GM21515 (cell line): Measurements from ENCODE around the gene POLR3G.

Experiments used
- ATAC-seq: cut with Tn5 transposase; IDR thresholded peaks from one replicate; pipeline ENCODE4 v1.9.1; 2021; ENCODE audit not compliant: unreplicated experiment

Gene POLR3G

GRCh38 chr5:90474235-90475107 is at the start of gene POLR3G, which contains the start of gene MBLAC2:
TSS of gene POLR3G (plus strand) at chr5:90474864. CDS start at chr5:90485568, 10,704 bp downstream.
TSS of gene MBLAC2 (minus strand) at chr5:90474771. CDS start at chr5:90474292, 479 bp downstream.
- ATAC-seq, result peak; percentile 87

- ATAC-seq, result peak; percentile 73
These were observed 40.4 kb upstream of the POLR3G start for GRCh38 chr5:90434116-90434714.

GRCh38 chr5:90437663-90438062 is 37.0 kb upstream of the POLR3G start:
- no peak for ATAC-seq

GRCh38 chr5:90438100-90438499 is 36.6 kb upstream of the POLR3G start:
- no peak for ATAC-seq

GRCh38 chr5:90440644-90441043 is 34.0 kb upstream of the POLR3G start:
- no peak for ATAC-seq

GRCh38 chr5:90446961-90447360 is 27.7 kb upstream of the POLR3G start:
- no peak for ATAC-seq

- no peak for ATAC-seq
These were observed 13.4 kb upstream of the POLR3G start for GRCh38 chr5:90461288-90461687.

- peak; percentile 9 for ATAC-seq
These were observed 1.8 kb upstream of the POLR3G start for GRCh38 chr5:90472783-90473395.

- ATAC-seq, result peak; percentile 17
These were observed 1.0 kb upstream of the POLR3G start for GRCh38 chr5:90473396-90474234.

- no peak for ATAC-seq
These were observed 844 bp downstream of the POLR3G start for GRCh38 chr5:90475436-90475980.

GRCh38 chr5:90476391-90476790 is 1.7 kb downstream of the POLR3G start:
- no peak for ATAC-seq

- no peak for ATAC-seq
These were observed 2.4 kb downstream of the POLR3G start for GRCh38 chr5:90477073-90477472.

- ATAC-seq, result no peak
These were observed 3.1 kb downstream of the POLR3G start for GRCh38 chr5:90477621-90478215.

GRCh38 chr5:90479611-90480385 is 5.1 kb downstream of the POLR3G start:
- no peak for ATAC-seq

- ATAC-seq, result no peak
These were observed 6.0 kb downstream of the POLR3G start for GRCh38 chr5:90480699-90481098.

- ATAC-seq, result no peak
These were observed 8.5 kb downstream of the POLR3G start for GRCh38 chr5:90483206-90483605.

GRCh38 chr5:90484540-90484939 is 9.9 kb downstream of the POLR3G start:
- ATAC-seq, result no peak

GRCh38 chr5:90488791-90489190 is 14.1 kb downstream of the POLR3G start:
- ATAC-seq, result no peak

- no peak for ATAC-seq
These were observed 19.4 kb downstream of the POLR3G start for GRCh38 chr5:90494043-90494442.
